T-cell (primary cell): ENCODE data around the gene SYT11. TPM values are rescaled to one million over a fixed set of nuclear protein-coding genes. Genes with fewer than 3 reads are reported as not detected.
"Not testable (repeated sequence)": the region's sequence is repeated elsewhere in the genome, so short reads cannot be mapped to it uniquely, and the experiment has no call there.

Experiments used
- ATAC-seq, 4 experiments: fragments of 200-7000 bp in 3 of 4; fragments of 150-1000 bp in 1 of 4; cut with Tn5 transposase; replicated peaks in 1 of 4; 1 replicate in 3 of 4; 2 replicates in 1 of 4; pipeline ENCODE4 v1.10.0; 2021; ENCODE audit warnings: moderate library complexity in 3 of 4, mild to moderate bottlenecking in 2 of 4, moderate number of reproducible peaks in 1 of 4
- CTCF ChIA-PET, 2 donors: fragments of 300-600 bp; sonication (Branson Sonifier 250); formaldehyde crosslinking; loops; one replicate each; lab custom pipeline; 2022; ENCODE audit warnings: antibody characterized with exemption in 2 of 2; lab: Charles Lee
- POLR2A ChIA-PET, 2 donors: fragments of 300-600 bp; sonication (Branson Sonifier 250); formaldehyde crosslinking; loops; one replicate each; lab custom pipeline; 2022; ENCODE audit warnings: antibody characterized with exemption in 2 of 2; lab: Charles Lee
- DNase-seq, 35 experiments: peaks; one replicate each; pipeline versions ENCODE4 v3.0.0 to v3.0.0-alpha.2; 2013 to 2023
- H3K27ac ChIP-seq: one replicate; pipeline ENCODE4 v1.5.1; 2013; ENCODE audit warnings: low read length
- H3K27me3 ChIP-seq, 2 experiments: replicated peaks in 1 of 2; 1 replicate in 1 of 2; 2 replicates in 1 of 2; pipeline versions ENCODE4 v1.6.1 to v1.7.0; 2013; ENCODE audit warnings: low read length in 1 of 2, mixed read lengths in 1 of 2; ENCODE audit not compliant: control insufficient read depth in 2 of 2, insufficient read depth in 2 of 2; ENCODE audit errors: extremely low read depth in 1 of 2
- H3K36me3 ChIP-seq, 2 donors: 1 replicate in 1 of 2; 2 replicates in 1 of 2; pipeline versions ENCODE4 v1.6.1 to v1.7.0; 2013; ENCODE audit warnings: low read length in 1 of 2; ENCODE audit not compliant: control insufficient read depth in 2 of 2, insufficient read depth in 1 of 2; ENCODE audit errors: extremely low read depth in 1 of 2
- H3K4me1 ChIP-seq, 2 experiments: 1 replicate in 1 of 2; 2 replicates in 1 of 2; pipeline versions ENCODE4 v1.6.1 to v1.7.0; 2013; ENCODE audit warnings: low read length in 2 of 2, mixed read lengths in 1 of 2; ENCODE audit not compliant: insufficient read depth in 2 of 2, control insufficient read depth in 1 of 2; ENCODE audit errors: extremely low read depth in 1 of 2
- H3K4me3 ChIP-seq, 2 donors: 1 replicate in 1 of 2; 2 replicates in 1 of 2; pipeline versions ENCODE4 v1.5.1 to v1.7.0; 2013; ENCODE audit warnings: mild to moderate bottlenecking in 2 of 2, low read length in 1 of 2, moderate library complexity in 1 of 2; ENCODE audit not compliant: control insufficient read depth in 1 of 2; ENCODE audit errors: extremely low read depth in 1 of 2
- H3K9me3 ChIP-seq: 2 replicates; pipeline ENCODE4 v1.7.0; 2013
- H3K27ac Mint-ChIP-seq, 2 donors: one replicate each; pipeline ENCODE4 v1.8.0; 2020 to 2021; ENCODE audit warnings: mild to moderate bottlenecking in 2 of 2, mixed read lengths in 2 of 2
- H3K27me3 Mint-ChIP-seq, 2 donors: one replicate each; pipeline ENCODE4 v1.8.0; 2021 to 2022; ENCODE audit warnings: mixed read lengths in 2 of 2
- H3K36me3 Mint-ChIP-seq: one replicate; pipeline ENCODE4 v1.8.0; 2021; ENCODE audit warnings: mixed read lengths
- H3K4me1 Mint-ChIP-seq, 3 donors: one replicate each; pipeline ENCODE4 v1.8.0; 2020 to 2022; ENCODE audit warnings: mixed read lengths in 3 of 3, mild to moderate bottlenecking in 1 of 3
- H3K4me3 Mint-ChIP-seq, 3 donors: one replicate each; pipeline ENCODE4 v1.8.0; 2020 to 2022; ENCODE audit warnings: mild to moderate bottlenecking in 3 of 3, mixed read lengths in 3 of 3, moderate library complexity in 3 of 3
- H3K9me3 Mint-ChIP-seq, 3 donors: one replicate each; pipeline ENCODE4 v1.8.0; 2020 to 2022; ENCODE audit warnings: mixed read lengths in 3 of 3
- WGBS: methylation state at CpG from one replicate; pipeline ENCODE4 v1.1.5; 2013; ENCODE audit warnings: missing lambda C conversion rate; ENCODE audit not compliant: insufficient coverage; 5-methylcytosine and 5-hydroxymethylcytosine counted together
- total RNA-seq, 35 experiments: library from RNA in 6 of 35; stranded (reverse) in 6 of 35; fragments of 120-200 nt in 1 of 35; gene quantifications; one replicate each; pipeline versions ENCODE4 v1.2.1 to v1.2.4 and lab custom pipeline; 2013 to 2026

The SYT11 gene
- total RNA-seq, 5 donors from 2014 or later (not counting 1 experiment from before 2014, with no cell fraction given) = 8.6 to 19.8 (median 9.0) TPM

GRCh38 chr1:155831279-155831976, 27.9 kb upstream of the SYT11 start:
- Histone ChIP-seq H3K4me3 (no peak overlapping the region), H3K9me3 (no peaks in the 10 kb centered on the region), H3K27me3 (no peaks in the 10 kb centered on the region), H3K4me1 (peaks cover 0 to 3% of the 10 kb centered on the region in 2 experiments), H3K36me3 (peaks cover under 1 to 6% of the 10 kb centered on the region in 2 donors), H3K27ac (no peak overlapping the region)
- Mint-ChIP-seq H3K4me1 (peaks cover 18 to 25% (median 22%) of the 10 kb centered on the region in 3 donors), H3K9me3 (no peaks in the 10 kb centered on the region), H3K4me3 (no peak overlapping the region), H3K27ac (no peak overlapping the region), H3K27me3 (no peaks in the 10 kb centered on the region), H3K36me3 (peaks cover 21% of the 10 kb centered on the region)
- ChIA-PET POLR2A (no interaction called here), CTCF (interaction anchor here in 1 of 2 donors (0.8 kb wide), 1 partner anchor 10 kb away, joined by 7 read pairs; no protein-coding TSS in a partner anchor)
- DNase-seq (no peak), ATAC-seq (no peak)
- WGBS = 100% methylated on average over 2 of the region's 7 CpGs

DNA sequence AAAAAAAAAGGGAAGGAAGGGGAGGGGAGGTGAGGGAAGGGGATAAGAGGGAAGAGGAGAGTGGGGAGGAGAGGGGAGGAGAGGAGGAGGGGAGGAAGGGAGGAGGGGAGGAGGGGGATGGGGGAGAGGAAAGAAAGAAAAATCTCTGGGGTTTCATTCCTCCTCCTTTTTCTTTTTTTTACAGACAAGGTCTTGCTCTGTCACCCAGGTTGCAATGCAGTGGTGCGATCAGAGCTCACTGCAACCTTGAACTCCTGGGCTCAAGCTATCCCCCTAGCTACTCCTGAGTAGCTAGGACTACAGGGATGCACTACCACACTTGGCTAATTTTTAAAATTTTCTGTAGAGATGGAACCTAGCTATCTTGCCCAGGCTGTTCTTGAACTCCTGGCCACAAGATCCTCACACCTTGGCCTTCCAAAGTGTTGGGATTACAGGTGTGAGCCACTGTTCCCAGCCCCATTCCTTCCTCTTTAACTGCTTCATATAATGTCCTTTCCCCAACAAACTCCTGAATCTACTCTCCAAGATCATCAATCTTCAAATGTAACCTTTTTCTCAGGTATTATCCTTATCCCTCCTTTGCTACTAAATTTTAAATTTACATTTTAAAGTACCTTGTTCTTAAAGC, 25.6 kb upstream of the SYT11 start:
- no peaks in the 10 kb centered on the region for H3K27me3 Mint-ChIP-seq
- H3K36me3 Mint-ChIP-seq = peaks cover 25% of the 10 kb centered on the region
- 100% methylated on average over 1 of the region's 1 CpG for WGBS
- no peak overlapping the region for H3K4me3 Mint-ChIP-seq
- peaks cover 3 to 7% of the 10 kb centered on the region in 2 donors for H3K36me3 ChIP-seq
- ATAC-seq (no peak), DNase-seq (no peak)
- CTCF ChIA-PET = interaction anchor here in 1 of 2 donors (0.6 kb wide), 1 partner anchor 36 kb away, joined by 3 read pairs; no protein-coding TSS in a partner anchor
- POLR2A ChIA-PET = interaction anchor here in 1 of 2 donors (0.6 kb wide), 1 partner anchor 1510 kb away, joined by 3 read pairs; no protein-coding TSS in a partner anchor
- H3K9me3 ChIP-seq = no peaks in the 10 kb centered on the region
- no peak overlapping the region for H3K27ac ChIP-seq
- no peaks in the 10 kb centered on the region for H3K9me3 Mint-ChIP-seq
- H3K27me3 ChIP-seq = no peaks in the 10 kb centered on the region
- peaks cover 0 to 3% of the 10 kb centered on the region in 2 experiments for H3K4me1 ChIP-seq
- H3K27ac Mint-ChIP-seq = peak overlapping the region in 1 of 2 donors; percentile 11
- H3K4me3 ChIP-seq = no peak overlapping the region
- H3K4me1 Mint-ChIP-seq = peaks cover 29 to 34% (median 31%) of the 10 kb centered on the region in 3 donors

- no peaks in the 10 kb centered on the region for H3K9me3 Mint-ChIP-seq
- no peak for ATAC-seq
- H3K27me3 ChIP-seq = no peaks in the 10 kb centered on the region
- WGBS = 100% methylated on average over 2 of the region's 11 CpGs
- no peak overlapping the region for H3K4me3 ChIP-seq
- no peaks in the 10 kb centered on the region for H3K9me3 ChIP-seq
- DNase-seq = no peak
- POLR2A ChIA-PET = interaction anchor here (0.6 kb wide), 2 partner anchors 243 to 1511 kb away, joined by 3 read pairs; no protein-coding TSS in a partner anchor
- H3K4me3 Mint-ChIP-seq = no peak overlapping the region
- CTCF ChIA-PET = no interaction called here
- H3K27me3 Mint-ChIP-seq = no peaks in the 10 kb centered on the region
- peaks cover 29 to 35% (median 32%) of the 10 kb centered on the region in 3 donors for H3K4me1 Mint-ChIP-seq
- H3K27ac ChIP-seq = no peak overlapping the region
- H3K27ac Mint-ChIP-seq = peak overlapping the region; percentile 11 to 17
- peaks cover 0 to 3% of the 10 kb centered on the region in 2 experiments for H3K4me1 ChIP-seq
- H3K36me3 Mint-ChIP-seq = peaks cover 25% of the 10 kb centered on the region
- peaks cover 3 to 7% of the 10 kb centered on the region in 2 donors for H3K36me3 ChIP-seq
Measured at GRCh38 chr1:155834296-155834926, 25.0 kb upstream of the SYT11 start.

GRCh38 chr1:155834927-155835399, 24.4 kb upstream of the SYT11 start:
- H3K36me3 ChIP-seq, H3K27ac ChIP-seq, DNase-seq, H3K4me3 Mint-ChIP-seq, H3K27ac Mint-ChIP-seq, H3K4me3 ChIP-seq, CTCF ChIA-PET, H3K27me3 Mint-ChIP-seq, H3K4me1 ChIP-seq, H3K9me3 Mint-ChIP-seq, H3K9me3 ChIP-seq, ATAC-seq, H3K27me3 ChIP-seq: not testable (repeated sequence)
- POLR2A ChIA-PET = interaction anchor here in 1 of 2 donors (0.6 kb wide), 1 partner anchor 243 kb away, joined by 3 read pairs; no protein-coding TSS in a partner anchor
- Mint-ChIP-seq H3K36me3 (peaks cover 24% of the 10 kb centered on the region), H3K4me1 (peaks cover 29 to 37% (median 33%) of the 10 kb centered on the region in 3 donors)
- no CpG with 5 or more reads among the region's 9 CpGs for WGBS

DNA sequence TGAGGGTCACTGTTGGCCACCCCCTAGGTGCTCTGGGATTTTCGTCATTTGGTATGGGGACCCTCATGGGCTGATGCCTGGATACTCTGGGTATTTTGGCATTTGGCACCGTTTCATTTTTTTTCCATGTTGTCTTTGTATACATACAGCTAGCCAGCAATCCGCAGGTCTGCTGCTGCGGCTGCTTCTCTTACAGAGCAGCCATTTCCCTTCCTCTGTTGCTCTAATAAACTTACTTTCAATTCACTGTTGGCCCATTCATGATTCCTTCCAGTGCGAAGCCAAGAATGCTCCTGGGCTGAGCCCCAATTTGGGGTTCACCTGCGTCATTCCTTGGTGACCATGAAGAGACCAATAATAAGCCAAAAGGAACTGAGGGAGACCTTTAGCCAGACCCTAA, 23.8 kb upstream of the SYT11 start:
- Histone ChIP-seq H3K4me1 (peaks cover 0 to 3% of the 10 kb centered on the region in 2 experiments), H3K27ac (no peak overlapping the region), H3K4me3 (no peak overlapping the region), H3K36me3 (peaks cover 3 to 7% of the 10 kb centered on the region in 2 donors), H3K27me3 (no peaks in the 10 kb centered on the region), H3K9me3 (no peaks in the 10 kb centered on the region)
- H3K36me3 Mint-ChIP-seq = peaks cover 26% of the 10 kb centered on the region
- no peaks in the 10 kb centered on the region for H3K27me3 Mint-ChIP-seq
- no peak overlapping the region for H3K4me3 Mint-ChIP-seq
- H3K4me1 Mint-ChIP-seq = peaks cover 31 to 39% (median 36%) of the 10 kb centered on the region in 3 donors
- no peaks in the 10 kb centered on the region for H3K9me3 Mint-ChIP-seq
- 97% methylated on average over 4 of the region's 6 CpGs for WGBS
- DNase-seq (no peak), ATAC-seq (no peak)
- H3K27ac Mint-ChIP-seq = no peak overlapping the region
- POLR2A ChIA-PET = no interaction called here
- CTCF ChIA-PET = no interaction called here

GRCh38 chr1:155840386-155840785, 19.0 kb upstream of the SYT11 start:
- Mint-ChIP-seq H3K4me1 (peaks cover 51 to 55% (median 53%) of the 10 kb centered on the region in 3 donors), H3K9me3 (no peaks in the 10 kb centered on the region), H3K36me3 (peaks cover 42% of the 10 kb centered on the region), H3K27me3 (no peaks in the 10 kb centered on the region), H3K27ac (no peak overlapping the region), H3K4me3 (no peak overlapping the region)
- H3K4me1 ChIP-seq = peaks cover 0 to 10% of the 10 kb centered on the region in 2 experiments
- WGBS = 97% methylated on average over 5 of the region's 5 CpGs
- DNase-seq = no peak
- no peak overlapping the region for H3K27ac ChIP-seq
- H3K27me3 ChIP-seq = no peaks in the 10 kb centered on the region
- H3K36me3 ChIP-seq = peaks cover 3 to 23% of the 10 kb centered on the region in 2 donors
- POLR2A ChIA-PET = interaction anchor here in 1 of 2 donors (0.6 kb wide), 1 partner anchor 466 kb away, joined by 3 read pairs; no protein-coding TSS in a partner anchor
- H3K9me3 ChIP-seq = no peaks in the 10 kb centered on the region
- no peak for ATAC-seq
- no peak overlapping the region for H3K4me3 ChIP-seq
- CTCF ChIA-PET = no interaction called here
